Neural cell (in vitro differentiated cells): ENCODE results near the gene GDNF.

Source experiments
- CTCF ChIP-seq: fragments of 450-650 bp; IDR thresholded peaks from 2 replicates; pipeline ENCODE4 v1.5.1; 2014; ENCODE audit warnings: antibody characterized with exemption, mild to moderate bottlenecking, moderate library complexity; ENCODE audit not compliant: poor library complexity, severe bottlenecking
- EP300 ChIP-seq: fragments of 450-650 bp; conservative IDR thresholded peaks from 2 replicates; pipeline ENCODE4 v1.6.1; 2014; ENCODE audit warnings: antibody characterized with exemption, mild to moderate bottlenecking, moderate library complexity; ENCODE audit not compliant: poor library complexity, severe bottlenecking
- REST ChIP-seq: IDR thresholded peaks from 2 replicates; pipeline ENCODE4 v1.6.1; 2012; ENCODE audit warnings: borderline replicate concordance

- TF ChIP-seq EP300 = no peak
- TF ChIP-seq REST = no peak
- TF ChIP-seq CTCF = no peak
Measured at GRCh38 chr5:37850226-37850865, 10.5 kb upstream of the GDNF start.
